Peyer's patch (tissue), 4 donors: ENCODE measurements around the gene CD2AP. TPM values are rescaled to one million over a fixed set of nuclear protein-coding genes. Genes with fewer than 3 reads are reported as not detected.

Source experiments
- DNase-seq, 3 donors: peaks; one replicate each; pipeline ENCODE4 v3.0.0-alpha.2; 2017 to 2019
- H3K27ac ChIP-seq, 4 donors: fragments of 200-600 bp; sonication (generic); one replicate each; pipeline ENCODE4 v1.5.1; 2016 to 2019
- H3K27me3 ChIP-seq, 2 donors: fragments of 200-600 bp; sonication (generic); one replicate each; pipeline ENCODE4 v1.5.1; 2019
- H3K36me3 ChIP-seq, 3 donors: fragments of 200-600 bp; sonication (generic); one replicate each; pipeline ENCODE4 v1.5.1; 2016 to 2019
- H3K4me1 ChIP-seq, 4 donors: fragments of 200-600 bp; sonication (generic); one replicate each; pipeline ENCODE4 v1.5.1; 2016 to 2019
- H3K4me3 ChIP-seq, 4 donors: fragments of 200-600 bp; sonication (generic); 1 replicate in 3 of 4; 2 replicates in 1 of 4; pipeline ENCODE4 v1.5.1; 2016 to 2019; ENCODE audit warnings: mild to moderate bottlenecking in 1 of 4
- H3K9me3 ChIP-seq, 4 donors: fragments of 200-600 bp; sonication (generic); one replicate each; pipeline ENCODE4 v1.5.1; 2016 to 2019; ENCODE audit warnings: mild to moderate bottlenecking in 1 of 4
- CTCF ChIP-seq, 6 experiments: fragments of 450-650 bp in 4 of 6; fragments of 200-600 bp in 2 of 6; sonication (generic) in 1 of 6; IDR thresholded peaks; one replicate each; pipeline ENCODE4 v1.5.1; 2017 to 2019; ENCODE audit warnings: antibody characterized with exemption in 6 of 6, mild to moderate bottlenecking in 3 of 6, moderate library complexity in 1 of 6
- POLR2A ChIP-seq, 2 donors: fragments of 450-650 bp; IDR thresholded peaks; one replicate each; pipeline ENCODE4 v1.5.1; 2017; ENCODE audit warnings: antibody characterized with exemption in 2 of 2, mild to moderate bottlenecking in 2 of 2, moderate library complexity in 2 of 2
- total RNA-seq, 4 donors: library from RNA; depleted of rRNA; stranded (reverse); fragments of >200 nt; gene quantifications; one replicate each; pipeline ENCODE4 v1.1.0, GENCODE V29; 2016

Gene CD2AP
- total RNA-seq, 4 donors from 2014 or later = 59.4 to 151 (median 96.8) TPM

- H3K27me3 ChIP-seq = no peaks in the 10 kb centered on the region
- no peaks in the 10 kb centered on the region for H3K4me1 ChIP-seq
- no peak for DNase-seq
- TF ChIP-seq CTCF (IDR thresholded peaks at IDR 0.05) (no peak), POLR2A (IDR thresholded peaks at IDR 0.05) (no peak)
- H3K36me3 ChIP-seq = peaks cover 0 to 36% (median 3%) of the 10 kb centered on the region in 3 donors
- no peak overlapping the region for H3K27ac ChIP-seq
- no peak overlapping the region for H3K4me3 ChIP-seq
- H3K9me3 ChIP-seq = no peaks in the 10 kb centered on the region
Observed at GRCh38 chr6:47603227-47603626, 125.6 kb downstream of the CD2AP start.

GRCh38 chr6:47603995-47604394 is 126.4 kb downstream of the CD2AP start:
- no peaks in the 10 kb centered on the region for H3K27me3 ChIP-seq
- H3K4me3 ChIP-seq = no peak overlapping the region
- peaks cover 0 to 40% (median 3%) of the 10 kb centered on the region in 3 donors for H3K36me3 ChIP-seq
- TF ChIP-seq CTCF (IDR thresholded peaks at IDR 0.05) (no peak), POLR2A (IDR thresholded peaks at IDR 0.05) (no peak)
- H3K4me1 ChIP-seq = no peaks in the 10 kb centered on the region
- DNase-seq = no peak
- H3K9me3 ChIP-seq = no peaks in the 10 kb centered on the region
- H3K27ac ChIP-seq = no peak overlapping the region

GRCh38 chr6:47621838-47622449 is 144.4 kb downstream of the CD2AP start:
- Histone ChIP-seq H3K27ac (no peak overlapping the region), H3K36me3 (peaks cover 0 to 73% (median 0%) of the 10 kb centered on the region in 3 donors), H3K27me3 (no peaks in the 10 kb centered on the region), H3K4me3 (no peak overlapping the region), H3K4me1 (no peaks in the 10 kb centered on the region), H3K9me3 (no peaks in the 10 kb centered on the region)
- DNase-seq = no peak
- TF ChIP-seq CTCF (IDR thresholded peaks at IDR 0.05) = no peak
- no peak for TF ChIP-seq POLR2A (IDR thresholded peaks at IDR 0.05)

- Histone ChIP-seq H3K27ac (no peak overlapping the region), H3K4me1 (peaks cover 0 to 8% (median 0%) of the 10 kb centered on the region in 4 donors), H3K27me3 (no peaks in the 10 kb centered on the region), H3K9me3 (no peaks in the 10 kb centered on the region), H3K4me3 (no peak overlapping the region), H3K36me3 (peaks cover 0 to 28% (median 0%) of the 10 kb centered on the region in 3 donors)
- DNase-seq = no peak
- no peak for TF ChIP-seq CTCF (IDR thresholded peaks at IDR 0.05)
- TF ChIP-seq POLR2A (IDR thresholded peaks at IDR 0.05) = no peak
Observed at GRCh38 chr6:47626782-47627181, 149.2 kb downstream of the CD2AP start.

- H3K36me3 ChIP-seq = peaks cover 0 to 12% (median 0%) of the 10 kb centered on the region in 3 donors
- H3K27me3 ChIP-seq = no peaks in the 10 kb centered on the region
- no peak overlapping the region for H3K4me3 ChIP-seq
- H3K4me1 ChIP-seq = peaks cover 0 to 9% (median 0%) of the 10 kb centered on the region in 4 donors
- DNase-seq = no peak
- TF ChIP-seq CTCF (IDR thresholded peaks at IDR 0.05) (no peak), POLR2A (IDR thresholded peaks at IDR 0.05) (no peak)
- H3K9me3 ChIP-seq = no peaks in the 10 kb centered on the region
- no peak overlapping the region for H3K27ac ChIP-seq
Observed at GRCh38 chr6:47628448-47629272, 151.1 kb downstream of the CD2AP start.
